Erythroblast (primary cell): ENCODE data around the gene SLMAP.

ENCODE experiments used
- DNase-seq, 2 experiments: peaks; one replicate each; lab custom pipeline; 2025; lab: John Stamatoyannopoulos, UW
- GATA1 ChIP-seq: IDR thresholded peaks from 2 replicates; pipeline ENCODE4 v1.6.1; 2011; ENCODE audit warnings: low read depth, mild to moderate bottlenecking, control low read depth, low read length, moderate library complexity
- POLR2A ChIP-seq: IDR thresholded peaks from 2 replicates; pipeline ENCODE4 v1.6.1; 2011; ENCODE audit warnings: mild to moderate bottlenecking, low read length

Gene SLMAP

GRCh38 chr3:57946970-57947381 lies 190.9 kb downstream of the SLMAP start:
- TF ChIP-seq GATA1 (no peak), POLR2A (no peak)
- DNase-seq = no peak

- no peak for TF ChIP-seq GATA1
- TF ChIP-seq POLR2A = no peak
Observed at GRCh38 chr3:57948080-57948671, 192.1 kb downstream of the SLMAP start.

GRCh38 chr3:57948781-57949242 lies 192.7 kb downstream of the SLMAP start:
- TF ChIP-seq POLR2A (no peak), GATA1 (no peak)
- no peak for DNase-seq

More at GRCh38 chr3:57948080-57948671, 192.1 kb downstream of the SLMAP start:
- DNase-seq = peak in 1 of 2 experiments; percentile 20

- no peak for DNase-seq
- no peak for TF ChIP-seq GATA1
- no peak for TF ChIP-seq POLR2A
Observed at GRCh38 chr3:57949344-57949743, 193.2 kb downstream of the SLMAP start.

GRCh38 chr3:57949785-57950615 lies 193.9 kb downstream of the SLMAP start:
- no peak for DNase-seq
- no peak for TF ChIP-seq GATA1
- TF ChIP-seq POLR2A = no peak

- TF ChIP-seq GATA1 (no peak), POLR2A (no peak)
- DNase-seq = peak; percentile 71 to 85
Observed at GRCh38 chr3:57951066-57951882, 195.2 kb downstream of the SLMAP start.

GRCh38 chr3:57952208-57952631 lies 196.1 kb downstream of the SLMAP start:
- TF ChIP-seq GATA1 = no peak
- TF ChIP-seq POLR2A = no peak
- DNase-seq = peak; percentile 32 to 34

- TF ChIP-seq POLR2A (no peak), GATA1 (no peak)
- no peak for DNase-seq
Observed at GRCh38 chr3:57952651-57953050, 196.5 kb downstream of the SLMAP start.

- no peak for TF ChIP-seq GATA1
- no peak for TF ChIP-seq POLR2A
- DNase-seq = no peak
Observed at GRCh38 chr3:57953576-57953975, 197.5 kb downstream of the SLMAP start.

GRCh38 chr3:57956119-57956832 lies 200.2 kb downstream of the SLMAP start:
- no peak for TF ChIP-seq GATA1
- TF ChIP-seq POLR2A = no peak
- no peak for DNase-seq

GRCh38 chr3:57956833-57957174 lies 200.7 kb downstream of the SLMAP start:
- DNase-seq = no peak
- TF ChIP-seq GATA1 (no peak), POLR2A (no peak)

GRCh38 chr3:57957824-57958223 lies 201.7 kb downstream of the SLMAP start:
- no peak for DNase-seq
- TF ChIP-seq GATA1 = no peak
- no peak for TF ChIP-seq POLR2A
